ENCODE measurements around the gene PPARA. TPM values are rescaled to one million over a fixed set of nuclear protein-coding genes. Genes with fewer than 3 reads are reported as not detected.
A peak's percentile ranks its signal among the peaks of the same experiment; 100 is the strongest.

PPARA gene
- total RNA-seq, 1 donor from 2014 or later, result 1.8 TPM

GRCh38 chr22:46162771-46163556, 12.6 kb downstream of the PPARA start:
- Mint-ChIP-seq H3K27ac (ENCODE audit: unreplicated experiment) (no peak overlapping the region), H3K4me3 (ENCODE audit: unreplicated experiment) (no peak overlapping the region)

GRCh38 chr22:46163557-46163888, 13.2 kb downstream of the PPARA start:
- H3K9me3 Mint-ChIP-seq (ENCODE audit: unreplicated experiment), result peaks cover 1% of the 10 kb centered on the region
- H3K27ac Mint-ChIP-seq (ENCODE audit: unreplicated experiment), result no peak overlapping the region
- peaks cover 4% of the 10 kb centered on the region for H3K4me1 Mint-ChIP-seq (ENCODE audit: low read depth, unreplicated experiment)
- no peak for DNase-seq
- no peak overlapping the region for H3K4me3 Mint-ChIP-seq (ENCODE audit: unreplicated experiment)
- peaks cover 2% of the 10 kb centered on the region for H3K27me3 Mint-ChIP-seq (ENCODE audit: unreplicated experiment)
- H3K36me3 Mint-ChIP-seq (ENCODE audit: unreplicated experiment), result peaks cover under 1% of the 10 kb centered on the region
- TF ChIP-seq CTCF (IDR thresholded peaks at IDR 0.05; ENCODE audit: partially characterized antibody, unreplicated experiment), result no peak

More at GRCh38 chr22:46162771-46163556, 12.6 kb downstream of the PPARA start:
- TF ChIP-seq CTCF (IDR thresholded peaks at IDR 0.05; ENCODE audit: partially characterized antibody, unreplicated experiment), result no peak
- DNase-seq, result no peak
- Mint-ChIP-seq H3K9me3 (ENCODE audit: unreplicated experiment) (peaks cover 1% of the 10 kb centered on the region), H3K27me3 (ENCODE audit: unreplicated experiment) (peaks cover 2% of the 10 kb centered on the region), H3K36me3 (ENCODE audit: unreplicated experiment) (no peaks in the 10 kb centered on the region), H3K4me1 (ENCODE audit: low read depth, unreplicated experiment) (peaks cover 4% of the 10 kb centered on the region)

GRCh38 chr22:46165977-46166376, 15.7 kb downstream of the PPARA start:
- H3K4me1 Mint-ChIP-seq (ENCODE audit: low read depth, unreplicated experiment), result peaks cover 4% of the 10 kb centered on the region
- TF ChIP-seq CTCF (IDR thresholded peaks at IDR 0.05; ENCODE audit: partially characterized antibody, unreplicated experiment), result no peak
- peak overlapping the region; percentile 74 for H3K27ac Mint-ChIP-seq (ENCODE audit: unreplicated experiment)
- H3K4me3 Mint-ChIP-seq (ENCODE audit: unreplicated experiment), result no peak overlapping the region
- H3K36me3 Mint-ChIP-seq (ENCODE audit: unreplicated experiment), result peaks cover 6% of the 10 kb centered on the region
- H3K27me3 Mint-ChIP-seq (ENCODE audit: unreplicated experiment), result peaks cover 2% of the 10 kb centered on the region
- no peak for DNase-seq
- H3K9me3 Mint-ChIP-seq (ENCODE audit: unreplicated experiment), result peaks cover 4% of the 10 kb centered on the region

GRCh38 chr22:46169628-46170027, 19.3 kb downstream of the PPARA start:
- Mint-ChIP-seq H3K9me3 (ENCODE audit: unreplicated experiment) (peaks cover 5% of the 10 kb centered on the region), H3K4me3 (ENCODE audit: unreplicated experiment) (no peak overlapping the region), H3K4me1 (ENCODE audit: low read depth, unreplicated experiment) (no peaks in the 10 kb centered on the region), H3K27me3 (ENCODE audit: unreplicated experiment) (peaks cover 6% of the 10 kb centered on the region), H3K36me3 (ENCODE audit: unreplicated experiment) (peaks cover 6% of the 10 kb centered on the region), H3K27ac (ENCODE audit: unreplicated experiment) (no peak overlapping the region)
- no peak for DNase-seq
- no peak for TF ChIP-seq CTCF (IDR thresholded peaks at IDR 0.05; ENCODE audit: partially characterized antibody, unreplicated experiment)

GRCh38 chr22:46171940-46172339, 21.6 kb downstream of the PPARA start:
- DNase-seq, result no peak
- peaks cover 6% of the 10 kb centered on the region for H3K36me3 Mint-ChIP-seq (ENCODE audit: unreplicated experiment)

More at GRCh38 chr22:46171940-46172339, 21.6 kb downstream of the PPARA start:
- Mint-ChIP-seq H3K4me1 (ENCODE audit: low read depth, unreplicated experiment) (no peaks in the 10 kb centered on the region), H3K4me3 (ENCODE audit: unreplicated experiment) (no peak overlapping the region), H3K9me3 (ENCODE audit: unreplicated experiment) (peaks cover 5% of the 10 kb centered on the region), H3K27ac (ENCODE audit: unreplicated experiment) (no peak overlapping the region), H3K27me3 (ENCODE audit: unreplicated experiment) (peaks cover 4% of the 10 kb centered on the region)
- no peak for TF ChIP-seq CTCF (IDR thresholded peaks at IDR 0.05; ENCODE audit: partially characterized antibody, unreplicated experiment)
